HG02981 (cell line): ENCODE data around the gene COL4A1.

Experiments used
- ATAC-seq: cut with Tn5 transposase; IDR thresholded peaks from one replicate; pipeline ENCODE4 v1.9.1; 2021; ENCODE audit warnings: mild to moderate bottlenecking, moderate library complexity; ENCODE audit not compliant: unreplicated experiment

The COL4A1 gene

GRCh38 chr13:110151462-110151861 lies 155.5 kb downstream of the COL4A1 start:
- ATAC-seq: no peak

- ATAC-seq: no peak
Measured at GRCh38 chr13:110150384-110151101, 156.4 kb downstream of the COL4A1 start.

- no peak for ATAC-seq
Measured at GRCh38 chr13:110149036-110149435, 157.9 kb downstream of the COL4A1 start.

GRCh38 chr13:110140099-110140498 lies 166.9 kb downstream of the COL4A1 start:
- ATAC-seq: no peak

GRCh38 chr13:110138700-110139036 lies 168.3 kb downstream of the COL4A1 start:
- ATAC-seq: peak; percentile 11

- peak; percentile 59 for ATAC-seq
Measured at GRCh38 chr13:110138010-110138699, 168.8 kb downstream of the COL4A1 start.

- peak; percentile 58 for ATAC-seq
Measured at GRCh38 chr13:110137680-110138009, 169.3 kb downstream of the COL4A1 start.

- no peak for ATAC-seq
Measured at GRCh38 chr13:110136660-110137585, 170.0 kb downstream of the COL4A1 start.

GRCh38 chr13:110135977-110136597 lies 170.9 kb downstream of the COL4A1 start:
- no peak for ATAC-seq

- no peak for ATAC-seq
Measured at GRCh38 chr13:110134801-110135200, 172.2 kb downstream of the COL4A1 start.

- ATAC-seq: no peak
Measured at GRCh38 chr13:110133425-110134235, 173.3 kb downstream of the COL4A1 start.

GRCh38 chr13:110132225-110132982 lies 174.6 kb downstream of the COL4A1 start:
- no peak for ATAC-seq

GRCh38 chr13:110131424-110131823 lies 175.5 kb downstream of the COL4A1 start:
- no peak for ATAC-seq

GRCh38 chr13:110130431-110130830 lies 176.5 kb downstream of the COL4A1 start:
- no peak for ATAC-seq

GRCh38 chr13:110129539-110130186 lies 177.3 kb downstream of the COL4A1 start:
- no peak for ATAC-seq

GRCh38 chr13:110129076-110129475 lies 177.9 kb downstream of the COL4A1 start:
- ATAC-seq: no peak

GRCh38 chr13:110128546-110128945 lies 178.4 kb downstream of the COL4A1 start:
- no peak for ATAC-seq

- no peak for ATAC-seq
Measured at GRCh38 chr13:110127986-110128511, 178.9 kb downstream of the COL4A1 start.
